HEK293 (cell line): ENCODE results near the gene CCDC85A.
A peak's percentile ranks its signal among the peaks of the same experiment; 100 is the strongest.

Experiments used
- CTCF ChIA-PET: fragments of 350-600 bp; formaldehyde crosslinking; extraction: SDS; loops from one replicate; lab custom pipeline; 2021; ENCODE audit warnings: antibody characterized with exemption; lab: Yijun Ruan, JAX
- POLR2A ChIA-PET: fragments of 300-600 bp; formaldehyde crosslinking; extraction: SDS; loops from one replicate; lab custom pipeline; 2020; ENCODE audit warnings: antibody characterized with exemption, inconsistent platforms; lab: Yijun Ruan, JAX
- H3K27ac ChIP-seq: fragments of 200-500 bp; sonication (Bioruptor generic); 2 replicates; pipeline ENCODE4 v1.5.1; 2014; ENCODE audit warnings: low read depth, low read length, control low read depth, inconsistent platforms; ENCODE audit errors: extremely low read depth
- H3K36me3 ChIP-seq, 2 experiments: fragments of 200-500 bp in 1 of 2; sonication (Bioruptor generic) in 1 of 2; 1 replicate in 1 of 2; 2 replicates in 1 of 2; pipeline ENCODE4 v1.5.1; 2014 to 2017; ENCODE audit warnings: inconsistent platforms in 2 of 2, low read length in 2 of 2; ENCODE audit not compliant: control insufficient read depth in 2 of 2, insufficient read depth in 1 of 2
- H3K4me1 ChIP-seq: fragments of 200-500 bp; sonication (Bioruptor generic); 2 replicates; pipeline ENCODE4 v1.5.1; 2014; ENCODE audit warnings: mild to moderate bottlenecking, low read length, inconsistent platforms; ENCODE audit not compliant: control insufficient read depth, insufficient read depth
- H3K4me3 ChIP-seq: 2 replicates; pipeline ENCODE4 v1.5.1; 2011; ENCODE audit warnings: low read depth, mild to moderate bottlenecking, control low read depth, low read length, moderate library complexity
- H3K9me3 ChIP-seq: fragments of 200-500 bp; sonication (Bioruptor generic); 2 replicates; pipeline ENCODE4 v1.5.1; 2014; ENCODE audit warnings: low read depth, low read length, inconsistent platforms; ENCODE audit not compliant: control insufficient read depth, insufficient read depth
- FEZF1 ChIP-seq: fragments of 450-650 bp; formaldehyde crosslinking; IDR thresholded peaks from 2 replicates; pipeline ENCODE4 v1.5.1; 2016; ENCODE audit warnings: missing biosample characterization, missing genetic modification characterization
- GFI1B ChIP-seq: fragments of 450-650 bp; formaldehyde crosslinking; IDR thresholded peaks from 2 replicates; pipeline ENCODE4 v1.5.1; 2016; ENCODE audit warnings: missing biosample characterization, missing genetic modification characterization
- MYNN ChIP-seq: fragments of 450-650 bp; formaldehyde crosslinking; IDR thresholded peaks from 2 replicates; pipeline ENCODE4 v1.5.1; 2016; ENCODE audit warnings: missing biosample characterization, missing genetic modification characterization, borderline replicate concordance
- PRDM6 ChIP-seq: fragments of 450-650 bp; formaldehyde crosslinking; IDR thresholded peaks from 2 replicates; pipeline ENCODE4 v1.5.1; 2017; ENCODE audit warnings: missing biosample characterization, missing genetic modification characterization
- REST ChIP-seq: fragments of 450-650 bp; formaldehyde crosslinking; IDR thresholded peaks from 2 replicates; pipeline ENCODE4 v1.5.1; 2016; ENCODE audit warnings: missing biosample characterization, missing genetic modification characterization
- SCRT2 ChIP-seq: fragments of 450-650 bp; formaldehyde crosslinking; IDR thresholded peaks from 2 replicates; pipeline ENCODE4 v1.5.1; 2016; ENCODE audit warnings: missing biosample characterization, missing genetic modification characterization
- YY1 ChIP-seq: fragments of 450-650 bp; formaldehyde crosslinking; IDR thresholded peaks from 2 replicates; pipeline ENCODE4 v1.5.1; 2018; ENCODE audit warnings: missing biosample characterization, missing genetic modification characterization
- ZBTB11 ChIP-seq: fragments of 450-650 bp; formaldehyde crosslinking; conservative IDR thresholded peaks from 2 replicates; pipeline ENCODE4 v1.5.1; 2016; ENCODE audit warnings: low read depth, missing biosample characterization, missing genetic modification characterization
- ZBTB26 ChIP-seq: fragments of 450-650 bp; formaldehyde crosslinking; optimal IDR thresholded peaks from 2 replicates; pipeline ENCODE3; 2016; ENCODE audit warnings: missing biosample characterization, mild to moderate bottlenecking, missing genetic modification characterization
- ZBTB48 ChIP-seq: fragments of 450-650 bp; formaldehyde crosslinking; IDR thresholded peaks from 2 replicates; pipeline ENCODE4 v1.5.1; 2016; ENCODE audit warnings: missing biosample characterization, missing genetic modification characterization
- ZBTB6 ChIP-seq: fragments of 450-650 bp; formaldehyde crosslinking; IDR thresholded peaks from 2 replicates; pipeline ENCODE4 v1.5.1; 2017; ENCODE audit warnings: missing biosample characterization, missing genetic modification characterization
- ZBTB8A ChIP-seq: fragments of 450-650 bp; formaldehyde crosslinking; IDR thresholded peaks from 2 replicates; pipeline ENCODE4 v1.5.1; 2016; ENCODE audit warnings: missing biosample characterization, missing genetic modification characterization
- ZNF138 ChIP-seq: fragments of 450-650 bp; formaldehyde crosslinking; IDR thresholded peaks from 2 replicates; pipeline ENCODE4 v1.5.1; 2016; ENCODE audit warnings: missing biosample characterization, missing genetic modification characterization, borderline replicate concordance
- ZNF16 ChIP-seq: fragments of 450-650 bp; formaldehyde crosslinking; IDR thresholded peaks from 2 replicates; pipeline ENCODE4 v1.5.1; 2016; ENCODE audit warnings: low read depth, missing biosample characterization, missing genetic modification characterization
- ZNF174 ChIP-seq: fragments of 450-650 bp; formaldehyde crosslinking; IDR thresholded peaks from 2 replicates; pipeline ENCODE4 v1.5.0; 2017; ENCODE audit warnings: missing biosample characterization, mild to moderate bottlenecking, missing genetic modification characterization
- ZNF311 ChIP-seq: fragments of 450-650 bp; formaldehyde crosslinking; IDR thresholded peaks from 2 replicates; pipeline ENCODE4 v1.5.1; 2017; ENCODE audit warnings: missing biosample characterization, missing genetic modification characterization, borderline replicate concordance
- ZNF324 ChIP-seq: fragments of 450-650 bp; formaldehyde crosslinking; IDR thresholded peaks from 2 replicates; pipeline ENCODE4 v1.5.1; 2016; ENCODE audit warnings: missing biosample characterization, missing genetic modification characterization
- ZNF548 ChIP-seq: fragments of 450-650 bp; formaldehyde crosslinking; IDR thresholded peaks from 2 replicates; pipeline ENCODE4 v1.5.1; 2016; ENCODE audit warnings: missing biosample characterization, missing genetic modification characterization
- ZNF629 ChIP-seq: fragments of 450-650 bp; formaldehyde crosslinking; IDR thresholded peaks from 2 replicates; pipeline ENCODE4 v1.5.1; 2017; ENCODE audit warnings: missing biosample characterization, missing genetic modification characterization
- ZNF658 ChIP-seq: fragments of 450-650 bp; formaldehyde crosslinking; IDR thresholded peaks from 2 replicates; pipeline ENCODE4; 2016; ENCODE audit warnings: missing biosample characterization, missing genetic modification characterization
- ZNF660 ChIP-seq: fragments of 450-650 bp; IDR thresholded peaks from 2 replicates; pipeline ENCODE4 v1.5.1; 2018; ENCODE audit warnings: missing biosample characterization, mild to moderate bottlenecking, missing genetic modification characterization
- ZNF791 ChIP-seq: fragments of 450-650 bp; formaldehyde crosslinking; IDR thresholded peaks from 2 replicates; pipeline ENCODE4 v1.5.1; 2016; ENCODE audit warnings: missing biosample characterization, missing genetic modification characterization
- ZSCAN30 ChIP-seq: fragments of 450-650 bp; IDR thresholded peaks from 2 replicates; pipeline ENCODE4 v1.5.1; 2018; ENCODE audit warnings: missing biosample characterization, mild to moderate bottlenecking, missing genetic modification characterization, moderate library complexity
- ZSCAN4 ChIP-seq: fragments of 450-650 bp; formaldehyde crosslinking; IDR thresholded peaks from 2 replicates; pipeline ENCODE4 v1.5.1; 2017; ENCODE audit warnings: missing biosample characterization, missing genetic modification characterization

The CCDC85A gene

GRCh38 chr2:56229397-56230060, 45.7 kb downstream of the CCDC85A start:
- POLR2A ChIA-PET, result no interaction called here
- no peak overlapping the region for H3K4me3 ChIP-seq
- no peaks in the 10 kb centered on the region for H3K36me3 ChIP-seq
- H3K9me3 ChIP-seq, result no peaks in the 10 kb centered on the region
- peaks cover 7% of the 10 kb centered on the region; the same call in 1 of the 2 replicates for H3K4me1 ChIP-seq
- no peak for TF ChIP-seq GFI1B
- no peak for TF ChIP-seq ZNF16 (tag by site-specific recombination)
- TF ChIP-seq ZSCAN30 (tag by site-specific recombination), result no peak
- TF ChIP-seq ZNF138 (tag by site-specific recombination), result no peak
- TF ChIP-seq REST (tag by site-specific recombination), result no peak
- TF ChIP-seq SCRT2 (tag by site-specific recombination), result no peak
- TF ChIP-seq ZBTB6 (tag by site-specific recombination), result no peak
- TF ChIP-seq YY1 (tag by site-specific recombination), result no peak
- TF ChIP-seq MYNN (tag by site-specific recombination), result no peak
- TF ChIP-seq ZBTB48 (tag by site-specific recombination), result no peak
- no peak for TF ChIP-seq ZNF311 (tag by site-specific recombination)
- TF ChIP-seq ZNF791 (tag by site-specific recombination), result no peak
- no peak for TF ChIP-seq ZBTB26
- TF ChIP-seq ZNF660 (tag by site-specific recombination), result no peak
- TF ChIP-seq ZNF174 (tag by site-specific recombination), result no peak
- TF ChIP-seq FEZF1, result no peak
- no peak for TF ChIP-seq ZNF548
- H3K27ac ChIP-seq, result no peak overlapping the region
- CTCF ChIA-PET, result interaction anchor here (0.5 kb wide), 1 partner anchor 36 kb away, joined by 3 read pairs; no protein-coding TSS in a partner anchor

- Histone ChIP-seq H3K36me3 (no peaks in the 10 kb centered on the region), H3K9me3 (no peaks in the 10 kb centered on the region), H3K4me3 (no peak overlapping the region), H3K4me1 (peaks cover 7% of the 10 kb centered on the region; the same call in 1 of the 2 replicates), H3K27ac (no peak overlapping the region)
- ChIA-PET POLR2A (no interaction called here), CTCF (interaction anchor here (0.5 kb wide), 1 partner anchor 36 kb away, joined by 3 read pairs; no protein-coding TSS in a partner anchor)
- TF ChIP-seq ZBTB8A (tag by site-specific recombination) (no peak), ZNF629 (tag by site-specific recombination) (peak; percentile 66), ZNF658 (tag by site-specific recombination) (no peak), ZNF324 (no peak), PRDM6 (peak; percentile 84), ZSCAN4 (tag by site-specific recombination) (no peak), ZBTB11 (tag by site-specific recombination) (no peak)
These were observed 46.4 kb downstream of the CCDC85A start for GRCh38 chr2:56230156-56230555.
